Mesothelial cell of epicardium (in vitro differentiated cells): ENCODE data around the gene DCTN3. TPM values are rescaled to one million over a fixed set of nuclear protein-coding genes. Genes with fewer than 3 reads are reported as not detected.
A peak's percentile ranks its signal among the peaks of the same experiment; 100 is the strongest.

Source experiments
- DNase-seq, 2 experiments: peaks; one replicate each; pipeline ENCODE4 v3.0.0; 2021; ENCODE audit warnings: low spot score in 2 of 2; ENCODE audit not compliant: unreplicated experiment in 2 of 2
- H3K27ac Mint-ChIP-seq: 2 replicates; pipeline ENCODE4 v1.8.0; 2021; ENCODE audit warnings: mixed read lengths
- H3K27me3 Mint-ChIP-seq: 2 replicates; pipeline ENCODE4 v1.8.0; 2021; ENCODE audit warnings: low read depth, mixed read lengths
- H3K36me3 Mint-ChIP-seq: 2 replicates; pipeline ENCODE4 v1.8.0; 2021; ENCODE audit warnings: mixed read lengths
- H3K4me1 Mint-ChIP-seq: 2 replicates; pipeline ENCODE4 v1.8.0; 2021; ENCODE audit warnings: mixed read lengths
- H3K4me3 Mint-ChIP-seq: 2 replicates; pipeline ENCODE4 v1.8.0; 2021; ENCODE audit warnings: mild to moderate bottlenecking, moderate library complexity, mixed read lengths
- H3K9me3 Mint-ChIP-seq: 2 replicates; pipeline ENCODE4 v1.8.0; 2021; ENCODE audit warnings: mixed read lengths
- total RNA-seq: library from RNA; stranded (reverse); gene quantifications from 3 replicates; pipeline ENCODE4 v1.2.1, GENCODE V29; 2021
- TF ChIP-seq, protein P1 (sequence below): fragments of 200-600 bp; sonication (generic); IDR thresholded peaks from one replicate; pipeline ENCODE4 v1.5.0; 2021; ENCODE audit warnings: antibody characterized with exemption; ENCODE audit not compliant: unreplicated experiment

DCTN3 gene
- total RNA-seq, 1 donor from 2014 or later: 77.1 TPM

DNA sequence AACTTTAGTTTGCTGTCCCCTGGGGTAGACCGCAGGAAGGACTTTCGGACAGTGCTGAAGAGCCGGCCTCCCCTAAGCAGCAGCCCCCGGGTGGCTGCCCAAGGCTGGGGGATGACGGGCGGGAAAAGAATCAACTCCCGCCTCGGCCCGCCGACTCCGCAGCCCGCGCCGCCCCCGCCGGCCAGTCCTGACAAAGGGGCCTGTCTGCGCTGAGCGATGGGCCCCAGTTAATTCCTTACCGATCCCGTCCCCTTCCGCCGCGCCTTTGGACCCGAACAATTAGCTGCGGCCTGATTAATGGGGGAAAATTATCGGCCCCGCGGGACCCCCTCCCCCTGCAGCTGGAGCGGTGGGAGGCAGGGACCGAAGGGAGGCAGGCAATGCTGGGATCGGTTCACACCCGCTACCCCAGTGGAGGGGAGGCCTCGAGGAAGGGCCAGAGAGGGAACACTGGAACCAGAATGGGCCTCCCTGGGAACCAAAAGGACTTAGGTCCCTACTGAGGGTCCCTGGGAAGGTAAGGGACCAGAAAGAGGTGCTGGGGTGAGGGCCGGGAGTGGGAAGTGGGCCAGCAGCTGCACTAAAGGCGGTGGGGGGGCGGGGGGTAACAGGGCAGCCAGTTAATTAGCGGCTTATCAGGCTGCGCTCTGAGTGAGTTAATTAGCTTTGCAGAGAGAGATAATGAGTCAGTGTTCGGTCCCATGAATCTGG, 4.3 kb upstream of the DCTN3 start:
- TF ChIP-seq, protein P1, sequence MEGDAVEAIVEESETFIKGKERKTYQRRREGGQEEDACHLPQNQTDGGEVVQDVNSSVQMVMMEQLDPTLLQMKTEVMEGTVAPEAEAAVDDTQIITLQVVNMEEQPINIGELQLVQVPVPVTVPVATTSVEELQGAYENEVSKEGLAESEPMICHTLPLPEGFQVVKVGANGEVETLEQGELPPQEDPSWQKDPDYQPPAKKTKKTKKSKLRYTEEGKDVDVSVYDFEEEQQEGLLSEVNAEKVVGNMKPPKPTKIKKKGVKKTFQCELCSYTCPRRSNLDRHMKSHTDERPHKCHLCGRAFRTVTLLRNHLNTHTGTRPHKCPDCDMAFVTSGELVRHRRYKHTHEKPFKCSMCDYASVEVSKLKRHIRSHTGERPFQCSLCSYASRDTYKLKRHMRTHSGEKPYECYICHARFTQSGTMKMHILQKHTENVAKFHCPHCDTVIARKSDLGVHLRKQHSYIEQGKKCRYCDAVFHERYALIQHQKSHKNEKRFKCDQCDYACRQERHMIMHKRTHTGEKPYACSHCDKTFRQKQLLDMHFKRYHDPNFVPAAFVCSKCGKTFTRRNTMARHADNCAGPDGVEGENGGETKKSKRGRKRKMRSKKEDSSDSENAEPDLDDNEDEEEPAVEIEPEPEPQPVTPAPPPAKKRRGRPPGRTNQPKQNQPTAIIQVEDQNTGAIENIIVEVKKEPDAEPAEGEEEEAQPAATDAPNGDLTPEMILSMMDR: no peak
- DNase-seq: no peak
- peaks cover 18% of the 10 kb centered on the region for H3K4me1 Mint-ChIP-seq
- H3K27me3 Mint-ChIP-seq: peaks cover 75% of the 10 kb centered on the region
- no peak overlapping the region for H3K4me3 Mint-ChIP-seq
- H3K9me3 Mint-ChIP-seq: no peaks in the 10 kb centered on the region
- H3K36me3 Mint-ChIP-seq: no peaks in the 10 kb centered on the region
- no peak overlapping the region for H3K27ac Mint-ChIP-seq

DNA sequence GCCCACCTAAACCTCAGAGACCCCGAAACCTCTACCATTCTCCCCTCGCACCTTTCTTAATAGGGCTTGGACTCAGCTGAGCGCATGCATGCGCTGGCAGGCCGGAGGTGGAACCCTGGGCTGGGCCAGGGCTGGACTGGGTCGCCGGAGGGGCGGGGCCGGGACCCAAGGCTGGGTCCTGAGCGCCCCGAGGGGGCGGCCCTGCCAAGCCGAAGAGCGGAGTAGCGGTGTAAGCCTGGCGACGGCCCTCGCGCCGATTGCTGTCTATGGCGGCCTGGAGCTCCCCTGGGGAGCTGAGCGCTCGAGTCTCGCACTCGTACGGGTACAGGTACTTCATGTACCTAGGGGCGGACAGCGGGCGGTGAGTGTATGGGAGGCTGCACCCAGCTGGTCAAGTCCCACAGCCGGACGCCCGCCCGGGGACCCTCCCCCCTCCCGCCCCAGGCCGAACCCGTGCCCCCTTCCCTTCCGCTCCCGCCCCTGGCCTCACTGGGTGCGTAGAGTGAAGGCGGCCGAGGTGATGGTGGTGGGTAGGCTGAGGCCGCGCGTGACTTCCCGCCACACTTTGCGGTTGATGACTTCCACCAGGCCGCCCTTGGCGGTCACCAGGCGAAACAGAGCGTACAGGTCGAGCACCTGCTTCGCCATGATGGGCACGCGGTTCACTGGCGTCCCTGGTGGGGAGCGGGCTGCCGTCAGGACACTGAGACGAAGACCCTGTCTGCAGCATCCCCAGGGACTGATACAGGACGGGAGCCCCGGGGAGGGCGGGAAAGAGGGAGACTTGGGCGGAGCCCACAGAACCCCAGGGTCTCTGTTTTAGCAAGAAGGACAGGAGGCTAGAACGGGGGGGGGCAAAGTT, 3.3 kb upstream of the DCTN3 start:
- no peaks in the 10 kb centered on the region for H3K9me3 Mint-ChIP-seq
- H3K4me1 Mint-ChIP-seq: peaks cover 20% of the 10 kb centered on the region
- TF ChIP-seq, protein P1: no peak
- H3K27me3 Mint-ChIP-seq: peaks cover 68% of the 10 kb centered on the region
- no peaks in the 10 kb centered on the region for H3K36me3 Mint-ChIP-seq
- no peak for DNase-seq
- no peak overlapping the region for H3K4me3 Mint-ChIP-seq
- H3K27ac Mint-ChIP-seq: no peak overlapping the region

DNA sequence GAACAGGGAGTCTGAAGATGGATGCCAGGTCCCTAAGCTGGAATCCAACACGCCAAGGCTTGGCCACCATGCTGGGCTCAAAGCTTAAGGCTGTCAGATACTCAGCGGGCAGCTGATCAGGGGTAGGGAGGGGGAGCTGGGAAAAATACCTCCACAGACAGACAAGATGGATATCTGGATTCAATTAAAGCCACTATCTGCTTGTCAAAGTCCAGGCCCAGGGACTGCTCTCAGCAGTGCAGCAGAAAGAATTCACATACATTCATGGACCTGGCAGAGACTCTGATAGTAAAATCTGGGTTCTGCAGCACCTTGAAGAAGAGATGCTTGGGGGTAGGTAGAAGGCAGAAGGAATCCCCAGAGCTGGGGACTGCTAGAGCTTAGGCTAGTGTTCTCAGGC, 5.2 kb downstream of the DCTN3 start:
- Mint-ChIP-seq H3K36me3 (peaks cover 11% of the 10 kb centered on the region), H3K27me3 (no peaks in the 10 kb centered on the region), H3K9me3 (no peaks in the 10 kb centered on the region), H3K4me1 (peaks cover 35% of the 10 kb centered on the region), H3K4me3 (no peak overlapping the region), H3K27ac (no peak overlapping the region)
- TF ChIP-seq, protein P1: no peak
- no peak for DNase-seq

DNA sequence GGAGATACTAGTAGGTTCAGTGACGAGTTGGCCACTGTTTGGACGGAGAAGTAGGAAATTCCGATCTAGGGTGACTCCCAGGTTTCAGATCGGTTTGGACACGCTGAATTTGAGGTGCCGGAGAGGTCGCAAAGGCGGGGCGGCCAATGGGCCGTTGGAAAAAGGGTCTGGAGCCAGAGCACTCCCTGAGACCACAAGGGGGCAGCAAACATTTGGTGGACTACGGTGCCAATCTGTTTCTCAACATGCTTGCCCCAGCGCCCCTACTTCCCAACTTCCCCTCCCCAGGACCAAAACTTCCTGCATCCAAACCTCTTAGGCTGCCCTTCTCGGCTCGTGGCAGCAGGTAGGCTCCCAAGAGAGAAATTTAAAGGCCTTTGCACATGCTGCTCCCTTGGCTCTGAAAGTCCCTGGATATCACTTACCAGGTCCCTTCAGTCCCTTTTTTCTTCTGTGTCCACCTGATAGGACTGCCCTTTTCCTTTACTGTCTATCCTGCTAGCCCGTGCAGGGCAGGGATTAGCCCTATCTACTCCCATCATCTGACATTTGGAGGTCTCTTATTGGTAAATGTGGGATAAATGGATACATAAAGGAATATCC, 7.4 kb downstream of the DCTN3 start:
- TF ChIP-seq, protein P1: peak; percentile 76
- H3K4me3 Mint-ChIP-seq: peak overlapping the region; percentile 75
- DNase-seq: peak in 1 of 2 experiments; percentile 75
- H3K27me3 Mint-ChIP-seq: no peaks in the 10 kb centered on the region
- H3K9me3 Mint-ChIP-seq: no peaks in the 10 kb centered on the region
- H3K36me3 Mint-ChIP-seq: peaks cover 11% of the 10 kb centered on the region
- peak overlapping the region; percentile 90 for H3K27ac Mint-ChIP-seq
- H3K4me1 Mint-ChIP-seq: peaks cover 25% of the 10 kb centered on the region

DNA sequence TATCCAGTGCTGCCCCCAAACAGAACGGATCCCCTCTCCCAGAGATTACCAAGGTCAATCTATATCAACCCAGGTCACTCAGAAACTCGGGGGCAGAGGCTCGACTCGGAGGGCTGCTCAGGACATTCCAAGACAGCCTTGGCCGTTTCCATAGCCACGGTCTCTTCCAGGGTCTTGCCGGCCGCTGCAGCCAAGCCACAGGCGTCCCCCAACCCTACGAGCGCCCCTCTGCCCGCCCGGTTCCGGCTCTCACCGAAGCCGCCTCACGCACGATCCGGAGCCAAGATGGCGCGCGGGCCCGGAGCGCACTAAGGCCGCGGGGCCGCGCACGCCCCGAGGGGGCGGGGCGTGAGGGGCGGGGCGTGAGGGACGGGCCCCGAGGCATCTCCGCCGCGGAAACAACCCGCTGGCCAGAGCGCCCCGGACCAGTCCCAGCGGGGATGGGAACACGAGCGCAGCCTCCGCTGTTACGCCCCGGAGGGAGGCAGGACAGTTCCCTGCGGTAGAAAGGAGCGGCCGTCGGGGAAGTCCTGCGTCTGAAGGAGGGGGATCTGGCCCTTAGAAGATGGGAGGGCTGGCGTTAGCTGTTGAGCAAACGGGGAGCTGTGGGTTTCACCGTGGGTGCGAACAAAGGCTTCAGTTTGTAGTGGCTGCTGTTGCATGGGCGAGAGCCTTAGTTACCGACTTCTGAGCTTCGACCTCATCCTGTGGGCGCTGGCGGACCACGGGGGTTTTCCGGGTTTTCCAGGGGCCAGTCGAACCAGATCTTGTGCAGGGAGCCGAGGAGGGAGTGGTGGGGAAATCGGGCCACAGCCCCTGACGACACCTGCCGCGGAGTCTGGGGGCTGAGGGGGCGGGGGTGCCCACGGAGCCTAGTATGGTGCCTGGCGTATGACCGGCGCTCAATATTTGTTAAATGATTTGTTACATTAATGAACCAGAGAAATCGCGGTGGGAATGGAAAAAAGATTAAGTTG, 8.2 kb downstream of the DCTN3 start, which contains the start of gene RPP25L:
RPP25L (minus strand) TSS at position 287 of the 977 bp plus-strand sequence. CDS start 801 bp downstream, outside the sequence.
- Mint-ChIP-seq H3K4me1 (peaks cover 25% of the 10 kb centered on the region), H3K4me3 (peak within 1 kb of the TSS; percentile 75), H3K27ac (peak within 1 kb of the TSS; percentile 95), H3K36me3 (peaks cover 11% of the 10 kb centered on the region), H3K27me3 (no peaks in the 10 kb centered on the region), H3K9me3 (no peaks in the 10 kb centered on the region)
- TF ChIP-seq, protein P1: no peak
- peak; percentile 79 to 88 for DNase-seq
